ENCODE results near the gene CERS1.

Gene CERS1

GRCh38 chr19:18895824-18896341 is at the start of gene CERS1:
Gene CERS1 (minus strand): TSS chr19:18896158. CDS start chr19:18896072, 86 bp downstream.
- no peak for DNase-seq (ENCODE audit: low spot score)

GRCh38 chr19:18945297-18945696 is 49.3 kb upstream of the CERS1 start:
- no peak for DNase-seq (ENCODE audit: low spot score)

GRCh38 chr19:18943465-18943864 is 47.5 kb upstream of the CERS1 start:
- no peak for DNase-seq (ENCODE audit: low spot score)

- DNase-seq (ENCODE audit: low spot score) = no peak
These were observed 46.7 kb upstream of the CERS1 start for GRCh38 chr19:18942692-18943091.

GRCh38 chr19:18941628-18942354 is 45.8 kb upstream of the CERS1 start:
- no peak for DNase-seq (ENCODE audit: low spot score)

GRCh38 chr19:18940769-18941627 is 45.0 kb upstream of the CERS1 start, which contains the start of gene HOMER3:
Gene HOMER3 (minus strand): TSS chr19:18941217. CDS start chr19:18938982, 2,235 bp downstream.
- peak; percentile 17 for DNase-seq (ENCODE audit: low spot score)

GRCh38 chr19:18939922-18940768 is 44.2 kb upstream of the CERS1 start:
- no peak for DNase-seq (ENCODE audit: low spot score)

- no peak for DNase-seq (ENCODE audit: low spot score)
These were observed 43.2 kb upstream of the CERS1 start for GRCh38 chr19:18939163-18939562.

GRCh38 chr19:18933297-18933696 is 37.3 kb upstream of the CERS1 start:
- no peak for DNase-seq (ENCODE audit: low spot score)

- DNase-seq (ENCODE audit: low spot score) = peak; percentile 73
These were observed 36.4 kb upstream of the CERS1 start for GRCh38 chr19:18932216-18932841.

GRCh38 chr19:18931316-18932162 is 35.6 kb upstream of the CERS1 start:
- DNase-seq (ENCODE audit: low spot score) = no peak

GRCh38 chr19:18929311-18929710 is 33.4 kb upstream of the CERS1 start:
- DNase-seq (ENCODE audit: low spot score) = no peak

GRCh38 chr19:18928018-18928805 is 32.3 kb upstream of the CERS1 start:
- no peak for DNase-seq (ENCODE audit: low spot score)

- no peak for DNase-seq (ENCODE audit: low spot score)
These were observed 28.8 kb upstream of the CERS1 start for GRCh38 chr19:18924684-18925213.

- no peak for DNase-seq (ENCODE audit: low spot score)
These were observed 26.4 kb upstream of the CERS1 start for GRCh38 chr19:18922228-18922985.

- no peak for DNase-seq (ENCODE audit: low spot score)
These were observed 25.6 kb upstream of the CERS1 start for GRCh38 chr19:18921593-18921992.

GRCh38 chr19:18920400-18920799 is 24.4 kb upstream of the CERS1 start:
- DNase-seq (ENCODE audit: low spot score) = no peak

- DNase-seq (ENCODE audit: low spot score) = no peak
These were observed 23.9 kb upstream of the CERS1 start for GRCh38 chr19:18919900-18920214.

Data from cerebellar cortex (tissue), 1 donor.